Fibroblast of lung (primary cell): Measurements from ENCODE around the gene ZFTA.

ENCODE experiments used
- EZH2 ChIP-seq: IDR thresholded peaks from 2 replicates; pipeline ENCODE4 v1.5.1; 2012; ENCODE audit warnings: low read length, control low read depth, mild to moderate bottlenecking; ENCODE audit errors: missing control alignments
- TF ChIP-seq, protein P1 (sequence below), 2 donors: IDR thresholded peaks in 1 of 2; conservative IDR thresholded peaks in 1 of 2; 1 replicate in 1 of 2; 2 replicates in 1 of 2; pipeline ENCODE4 v1.5.1; 2011 to 2012; ENCODE audit warnings: low read length in 2 of 2, control low read depth in 1 of 2, inconsistent platforms in 1 of 2, low read depth in 1 of 2, mild to moderate bottlenecking in 1 of 2

DNA sequence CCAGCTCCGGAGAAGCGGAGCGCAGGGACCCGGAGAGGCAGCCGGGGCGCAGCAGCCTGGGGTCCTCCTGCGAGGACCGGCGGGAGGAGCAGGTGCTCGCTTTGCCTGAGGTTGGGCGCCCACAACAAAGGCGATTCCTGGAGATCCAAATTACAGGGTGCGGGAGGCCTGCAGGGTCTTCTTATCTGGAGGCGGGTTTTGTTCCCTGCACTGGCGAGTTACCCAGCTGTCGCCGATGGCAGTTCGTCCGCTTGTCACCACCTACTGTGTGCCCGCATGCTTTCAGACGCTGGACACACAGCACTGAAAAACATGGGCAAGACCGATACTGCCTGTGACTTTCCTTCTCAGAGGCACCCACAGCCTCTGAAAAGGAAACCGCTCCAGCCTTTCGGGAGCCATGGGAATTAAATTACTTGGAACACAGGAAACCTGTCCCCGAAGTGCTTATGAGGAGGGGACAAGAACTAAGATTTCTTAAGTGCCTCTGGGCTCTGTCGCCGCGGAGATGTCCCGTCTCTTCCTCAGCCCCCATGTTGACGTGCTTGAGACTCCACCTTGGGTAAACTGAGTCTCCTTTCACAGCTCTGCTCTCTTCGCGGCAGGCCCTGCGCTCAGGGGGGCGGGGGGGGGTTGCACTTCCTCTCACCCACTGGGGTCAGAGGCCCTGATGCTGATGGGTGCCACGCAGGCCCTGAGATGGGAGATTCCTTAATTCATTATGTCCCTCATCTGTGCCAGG, 1.3 kb upstream of the ZFTA start:
- TF ChIP-seq, protein P1, sequence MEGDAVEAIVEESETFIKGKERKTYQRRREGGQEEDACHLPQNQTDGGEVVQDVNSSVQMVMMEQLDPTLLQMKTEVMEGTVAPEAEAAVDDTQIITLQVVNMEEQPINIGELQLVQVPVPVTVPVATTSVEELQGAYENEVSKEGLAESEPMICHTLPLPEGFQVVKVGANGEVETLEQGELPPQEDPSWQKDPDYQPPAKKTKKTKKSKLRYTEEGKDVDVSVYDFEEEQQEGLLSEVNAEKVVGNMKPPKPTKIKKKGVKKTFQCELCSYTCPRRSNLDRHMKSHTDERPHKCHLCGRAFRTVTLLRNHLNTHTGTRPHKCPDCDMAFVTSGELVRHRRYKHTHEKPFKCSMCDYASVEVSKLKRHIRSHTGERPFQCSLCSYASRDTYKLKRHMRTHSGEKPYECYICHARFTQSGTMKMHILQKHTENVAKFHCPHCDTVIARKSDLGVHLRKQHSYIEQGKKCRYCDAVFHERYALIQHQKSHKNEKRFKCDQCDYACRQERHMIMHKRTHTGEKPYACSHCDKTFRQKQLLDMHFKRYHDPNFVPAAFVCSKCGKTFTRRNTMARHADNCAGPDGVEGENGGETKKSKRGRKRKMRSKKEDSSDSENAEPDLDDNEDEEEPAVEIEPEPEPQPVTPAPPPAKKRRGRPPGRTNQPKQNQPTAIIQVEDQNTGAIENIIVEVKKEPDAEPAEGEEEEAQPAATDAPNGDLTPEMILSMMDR (conservative IDR thresholded peaks at IDR 0.05 in 1 of 2, IDR thresholded peaks at IDR 0.05 in 1 of 2; ENCODE audit: low read depth in 1 of 2, low read length in 2 of 2), result no peak
- no peak for TF ChIP-seq EZH2
